ENCODE measurements around the gene ABHD17C. TPM values are rescaled to one million over a fixed set of nuclear protein-coding genes. Genes with fewer than 3 reads are reported as not detected.

Gene ABHD17C
- total RNA-seq, 1 experiment from 2014 or later = 8.1 TPM

DNA sequence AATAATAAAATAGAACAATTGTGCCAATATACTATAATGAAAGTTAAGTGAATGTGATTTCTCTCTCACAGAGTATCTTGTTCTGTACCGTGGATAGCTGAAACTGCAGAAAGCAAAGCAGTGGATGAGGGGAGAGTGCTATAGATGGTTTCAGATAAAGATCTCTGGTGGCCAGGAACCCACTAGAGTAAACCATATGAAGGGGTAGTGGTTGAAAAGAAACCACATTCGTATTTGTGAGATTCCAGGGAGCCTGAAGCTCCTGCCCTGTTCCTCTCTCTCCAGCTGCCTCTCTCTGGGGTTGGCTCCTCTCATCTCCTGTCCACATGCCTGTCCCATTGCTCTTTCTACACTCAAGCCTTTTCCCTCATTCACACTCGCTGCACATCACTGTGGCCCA, 8.9 kb downstream of the ABHD17C start:
- H3K4me3 ChIP-seq = no peak overlapping the region
- no peaks in the 10 kb centered on the region for H3K9me3 ChIP-seq
- no peaks in the 10 kb centered on the region for H3K27me3 ChIP-seq
- no peak for DNase-seq
- peaks cover 13% of the 10 kb centered on the region for H3K36me3 ChIP-seq

DNA sequence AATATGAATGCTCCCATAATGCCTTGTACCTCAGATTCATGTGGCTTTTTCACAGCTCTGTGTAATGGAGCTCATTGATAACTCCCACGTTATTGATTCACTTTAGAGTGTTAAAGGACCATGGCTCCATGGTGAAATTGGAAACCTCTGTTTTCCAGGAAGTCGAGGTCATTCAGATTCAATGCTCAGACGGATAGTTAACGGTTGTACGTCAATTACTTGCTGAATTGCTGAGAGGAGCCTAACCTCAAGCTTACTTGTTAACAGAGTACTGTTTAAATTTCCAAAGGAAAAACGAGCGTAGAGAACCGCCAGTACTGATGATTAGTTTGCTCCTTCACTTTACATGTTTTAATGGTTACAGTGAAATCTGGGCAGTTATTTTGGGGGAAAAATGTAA, 11.1 kb downstream of the ABHD17C start:
- H3K36me3 ChIP-seq = peaks cover 7% of the 10 kb centered on the region
- no peaks in the 10 kb centered on the region for H3K9me3 ChIP-seq
- no peaks in the 10 kb centered on the region for H3K27me3 ChIP-seq
- H3K4me3 ChIP-seq = no peak overlapping the region
- DNase-seq = no peak

DNA sequence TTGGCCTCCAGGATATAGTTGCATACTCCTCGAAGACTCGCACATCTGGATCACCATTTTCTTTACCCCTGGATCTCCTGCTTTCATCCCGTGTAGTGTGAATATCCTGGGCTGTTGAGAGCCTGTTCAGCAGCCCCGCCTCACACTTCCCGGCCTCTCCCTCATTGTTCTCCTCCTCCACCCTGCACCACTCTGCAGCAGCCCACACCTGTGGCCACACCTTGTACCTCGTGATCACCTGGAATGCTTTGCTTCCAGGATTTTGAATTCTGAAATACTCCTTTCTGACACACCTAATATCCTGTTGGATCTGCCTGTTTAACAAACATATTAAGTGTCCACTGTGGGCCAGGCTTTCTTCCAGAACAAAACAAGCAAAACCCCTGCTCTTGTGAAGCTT, 14.4 kb downstream of the ABHD17C start:
- Histone ChIP-seq H3K36me3 (peaks cover 4% of the 10 kb centered on the region), H3K27me3 (no peaks in the 10 kb centered on the region), H3K9me3 (no peaks in the 10 kb centered on the region), H3K4me3 (no peak overlapping the region)
- no peak for DNase-seq

DNA sequence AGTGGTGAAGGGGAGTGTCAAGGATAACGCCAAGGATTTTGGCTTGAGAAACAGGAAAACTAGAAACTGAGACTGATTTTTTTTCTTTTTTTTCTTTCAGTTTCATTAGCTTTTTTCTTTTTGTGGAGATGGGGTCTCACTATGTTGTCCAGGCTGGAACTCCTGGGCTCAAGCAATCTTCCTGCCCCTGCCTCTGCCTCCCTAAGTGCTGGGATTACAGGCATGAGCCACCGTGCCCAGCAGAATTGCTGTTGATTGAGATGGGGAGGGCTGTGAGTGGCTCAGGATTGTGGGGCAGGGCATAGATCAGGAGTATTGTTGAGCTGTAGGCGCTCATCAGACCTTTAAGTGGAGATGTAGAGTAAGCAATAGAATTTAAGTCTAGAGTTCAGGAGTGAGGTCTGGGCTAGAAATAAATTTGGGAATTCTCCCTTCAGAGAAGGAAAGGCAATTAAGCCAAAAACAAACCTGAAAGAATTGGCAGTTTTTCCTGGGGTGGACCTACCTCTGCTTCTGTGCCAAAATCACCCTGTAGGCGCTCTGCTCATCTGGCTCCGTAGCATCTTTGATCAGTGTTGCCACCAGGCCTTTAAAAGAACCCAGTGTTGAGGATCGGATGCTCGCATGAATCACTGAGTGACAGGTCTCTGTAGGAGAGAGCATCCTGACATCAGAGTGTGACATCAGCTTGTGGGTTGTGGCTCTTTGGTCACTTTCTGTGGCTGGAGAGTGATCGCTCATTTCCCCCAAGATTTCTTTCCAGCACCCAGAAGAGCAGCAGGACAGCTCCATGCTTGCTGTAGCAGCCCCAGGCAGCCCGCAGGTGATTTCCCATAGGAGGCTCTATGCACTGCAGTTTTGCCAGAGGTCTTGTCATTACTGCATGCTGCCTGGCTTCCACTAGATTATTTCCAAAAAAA, 15.8 kb downstream of the ABHD17C start:
- Histone ChIP-seq H3K4me3 (no peak overlapping the region), H3K27me3 (no peaks in the 10 kb centered on the region), H3K36me3 (no peaks in the 10 kb centered on the region; the same call in 1 of the 2 replicates), H3K9me3 (no peaks in the 10 kb centered on the region)
- no peak for DNase-seq

DNA sequence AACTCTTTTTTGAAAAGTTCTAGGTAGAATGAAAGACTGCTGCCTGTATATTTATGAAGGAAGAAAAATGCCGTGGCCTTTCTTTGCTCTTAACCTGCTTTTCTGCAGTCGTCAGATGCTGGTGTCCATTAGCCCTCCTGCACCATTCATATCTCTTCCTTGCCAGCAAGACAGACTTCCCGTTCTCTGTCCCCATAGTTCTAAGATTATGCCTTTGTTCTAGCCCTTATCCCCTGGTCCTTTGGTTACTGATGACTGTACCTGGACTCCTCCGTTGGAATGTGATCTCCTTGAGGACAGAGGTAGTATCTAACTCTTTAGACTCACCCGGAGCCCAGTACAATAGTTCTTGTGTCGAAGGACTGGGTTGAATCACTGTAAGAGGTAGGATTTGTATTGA, 16.8 kb downstream of the ABHD17C start:
- Histone ChIP-seq H3K36me3 (no peaks in the 10 kb centered on the region; the same call in 1 of the 2 replicates), H3K4me3 (no peak overlapping the region), H3K27me3 (no peaks in the 10 kb centered on the region), H3K9me3 (no peaks in the 10 kb centered on the region)
- DNase-seq = no peak

DNA sequence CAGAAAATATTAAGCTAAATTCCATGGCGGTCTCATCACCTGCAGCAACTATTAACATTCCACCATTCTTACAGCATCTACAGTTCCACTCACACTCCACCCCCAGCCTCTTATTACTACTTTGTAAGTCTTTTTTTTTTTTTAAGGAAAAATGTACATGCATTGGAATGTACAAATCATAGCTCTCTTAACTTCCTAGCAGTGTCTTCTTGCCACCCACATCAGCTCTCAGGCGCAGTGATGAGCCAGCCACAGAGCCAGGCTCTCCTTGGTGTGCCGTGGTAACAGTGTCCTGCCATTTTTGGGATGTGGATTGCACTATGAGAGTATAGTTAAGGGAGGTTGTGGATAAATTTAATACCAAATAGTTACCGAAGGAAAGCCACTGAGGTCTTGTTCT, 17.8 kb downstream of the ABHD17C start:
- DNase-seq = no peak
- Histone ChIP-seq H3K9me3 (no peaks in the 10 kb centered on the region), H3K36me3 (no peaks in the 10 kb centered on the region; the same call in 1 of the 2 replicates), H3K27me3 (no peaks in the 10 kb centered on the region), H3K4me3 (no peak overlapping the region)

DNA sequence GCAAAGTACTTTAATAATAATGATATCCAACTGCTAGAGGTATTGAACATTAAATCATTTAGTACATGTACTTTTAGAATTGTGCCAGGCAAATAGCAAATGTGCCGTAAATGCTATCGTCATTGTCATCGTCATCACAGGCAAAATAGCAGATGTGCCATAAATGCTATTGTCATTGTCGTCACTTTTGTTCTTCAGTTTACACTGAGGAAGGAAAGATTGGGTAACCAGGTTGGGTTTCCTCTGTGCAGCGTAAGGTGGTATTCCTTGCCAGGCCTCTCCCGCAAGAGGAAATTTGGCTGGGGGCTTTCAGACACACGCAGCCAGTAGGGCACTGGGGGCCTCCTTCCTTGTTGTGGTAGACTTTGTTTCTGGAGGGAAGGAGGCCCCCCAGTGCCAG, 26.4 kb downstream of the ABHD17C start:
- Histone ChIP-seq H3K4me3 (no peak overlapping the region), H3K9me3 (peaks cover 3% of the 10 kb centered on the region; the same call in 1 of the 2 replicates), H3K36me3 (peaks cover 9% of the 10 kb centered on the region), H3K27me3 (no peaks in the 10 kb centered on the region)
- DNase-seq = no peak

DNA sequence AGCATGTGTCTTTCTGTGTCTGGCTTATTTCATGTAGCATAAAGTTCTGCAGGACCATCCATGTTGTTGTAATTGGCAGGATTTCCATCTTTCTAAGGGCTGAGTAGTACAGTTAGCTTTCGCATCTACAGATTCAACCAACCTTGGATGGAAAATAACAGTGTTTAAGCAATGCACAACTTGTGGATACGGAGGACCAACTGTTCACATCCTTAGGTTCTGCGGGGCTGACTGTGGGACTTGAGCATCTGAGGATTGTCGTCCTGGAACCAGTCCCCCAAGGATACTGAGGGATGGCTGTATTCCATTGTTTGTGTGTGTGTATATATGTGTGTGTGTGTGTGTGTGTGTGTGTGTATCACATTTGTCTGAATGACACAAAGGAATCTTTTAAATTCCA, 27.7 kb downstream of the ABHD17C start:
- Histone ChIP-seq H3K27me3 (no peaks in the 10 kb centered on the region), H3K4me3 (no peak overlapping the region), H3K36me3 (peaks cover 9% of the 10 kb centered on the region), H3K9me3 (peaks cover 3% of the 10 kb centered on the region; the same call in 1 of the 2 replicates)
- DNase-seq = no peak

DNA sequence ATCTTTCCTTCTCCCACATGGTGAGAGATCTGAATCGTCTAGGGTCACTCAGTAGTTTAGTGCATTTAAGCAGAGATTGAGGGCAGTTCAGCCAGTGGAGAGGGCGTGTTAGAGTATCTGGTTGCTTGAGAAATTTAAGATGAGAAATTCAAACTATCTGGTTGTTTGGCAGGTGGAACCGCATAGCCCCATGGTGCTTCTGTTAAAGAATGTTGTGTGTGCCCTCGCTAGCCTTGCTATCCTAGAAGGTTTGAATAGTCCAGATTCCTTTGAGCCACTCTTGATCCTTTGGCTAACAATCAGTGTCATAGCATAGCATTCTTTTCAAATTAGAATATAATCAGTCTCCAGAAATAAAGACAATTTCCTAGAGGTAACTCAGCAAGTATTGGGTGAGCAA, 32.1 kb downstream of the ABHD17C start:
- no peak for DNase-seq
- no peak overlapping the region for H3K4me3 ChIP-seq

DNA sequence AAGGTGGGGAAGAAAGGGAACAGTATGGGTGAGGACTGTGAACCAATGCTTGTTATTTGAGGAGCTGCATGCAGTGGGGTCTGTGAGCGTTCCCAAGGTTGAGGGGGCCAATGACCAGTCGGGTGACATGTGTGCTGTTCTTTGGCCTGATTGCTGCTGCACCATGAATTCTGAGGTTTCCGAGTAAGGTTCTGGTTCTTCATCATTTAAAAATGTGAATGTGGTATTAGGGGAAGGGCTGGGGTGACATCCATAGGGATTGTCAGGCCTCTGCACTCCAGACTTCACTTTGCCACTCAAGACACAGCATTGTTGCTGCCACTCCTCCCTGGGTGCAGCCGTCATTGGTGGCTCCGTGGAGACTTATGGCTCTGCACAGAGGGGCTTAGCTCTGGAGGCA, 32.5 kb downstream of the ABHD17C start:
- Histone ChIP-seq H3K36me3 (peaks cover 9% of the 10 kb centered on the region), H3K9me3 (peaks cover 3% of the 10 kb centered on the region; the same call in 1 of the 2 replicates), H3K27me3 (no peaks in the 10 kb centered on the region), H3K4me3 (no peak overlapping the region)
- no peak for DNase-seq

More for the DNA sequence above, 32.1 kb downstream of the ABHD17C start:
- no peaks in the 10 kb centered on the region for H3K27me3 ChIP-seq
- peaks cover 9% of the 10 kb centered on the region for H3K36me3 ChIP-seq
- peaks cover 3% of the 10 kb centered on the region; the same call in 1 of the 2 replicates for H3K9me3 ChIP-seq

DNA sequence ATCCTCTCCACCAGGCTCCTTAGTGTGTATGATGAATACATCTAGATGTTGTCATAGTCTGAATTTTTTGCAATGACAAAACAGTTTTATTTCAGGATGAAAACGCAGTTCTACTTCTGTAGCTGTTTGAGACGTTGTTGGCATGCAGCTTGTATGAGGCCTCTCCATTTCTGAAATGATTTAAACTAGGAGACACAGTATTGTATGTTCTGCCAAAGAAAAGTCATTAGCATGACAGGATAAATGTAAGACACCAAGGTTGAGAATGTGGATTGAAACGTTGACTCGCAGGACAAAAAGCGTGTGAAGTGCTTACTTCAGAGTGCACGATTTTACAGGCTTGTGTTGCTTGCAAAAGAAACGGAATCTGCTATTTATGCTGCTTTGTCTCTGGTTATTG, 35.3 kb downstream of the ABHD17C start:
- no peaks in the 10 kb centered on the region for H3K27me3 ChIP-seq
- DNase-seq = no peak
- H3K36me3 ChIP-seq = peaks cover 4% of the 10 kb centered on the region
- H3K9me3 ChIP-seq = peaks cover 3% of the 10 kb centered on the region; the same call in 1 of the 2 replicates
- H3K4me3 ChIP-seq = no peak overlapping the region

DNA sequence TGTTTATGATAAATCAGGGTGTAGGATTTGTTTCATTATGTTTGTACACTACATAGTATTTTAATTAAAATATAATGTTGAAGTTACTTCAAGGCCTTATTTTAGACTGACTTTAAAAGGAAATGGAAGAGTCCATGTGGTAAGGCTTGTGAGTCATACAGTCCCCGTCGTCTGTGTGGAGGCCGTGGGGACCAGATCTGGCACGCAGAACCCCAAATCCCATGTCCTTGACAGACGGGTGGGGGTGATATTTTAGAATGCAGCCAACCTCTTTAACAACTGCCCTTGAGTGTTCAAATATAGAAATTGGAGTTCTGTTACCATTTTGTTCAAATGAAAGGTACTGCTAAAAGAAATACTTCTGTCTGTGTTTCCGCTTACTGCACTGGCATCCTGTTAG, 35.8 kb downstream of the ABHD17C start:
- DNase-seq = no peak
- Histone ChIP-seq H3K27me3 (no peaks in the 10 kb centered on the region), H3K36me3 (no peaks in the 10 kb centered on the region), H3K9me3 (no peaks in the 10 kb centered on the region), H3K4me3 (no peak overlapping the region)

DNA sequence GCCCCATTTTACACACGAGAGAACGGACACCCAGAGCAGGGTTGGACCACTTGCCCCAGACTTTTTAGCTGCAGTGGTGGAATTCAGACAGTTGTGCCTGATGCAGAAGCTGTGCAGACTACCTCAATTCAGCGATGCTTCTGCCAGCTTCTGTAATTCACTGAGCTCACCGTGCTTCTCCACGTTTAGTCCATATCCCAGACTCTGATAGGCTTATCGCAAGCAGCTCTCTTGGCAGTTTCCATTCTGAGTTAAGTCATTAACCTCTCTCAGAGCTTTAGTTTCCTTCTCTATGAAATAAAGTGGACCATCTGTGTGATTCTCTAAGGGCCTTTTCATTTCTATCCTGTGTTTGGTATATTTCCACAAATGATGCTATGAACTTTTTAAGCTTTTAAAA, 37.1 kb downstream of the ABHD17C start:
- Histone ChIP-seq H3K36me3 (no peaks in the 10 kb centered on the region), H3K27me3 (no peaks in the 10 kb centered on the region), H3K9me3 (no peaks in the 10 kb centered on the region), H3K4me3 (no peak overlapping the region)
- no peak for DNase-seq

DNA sequence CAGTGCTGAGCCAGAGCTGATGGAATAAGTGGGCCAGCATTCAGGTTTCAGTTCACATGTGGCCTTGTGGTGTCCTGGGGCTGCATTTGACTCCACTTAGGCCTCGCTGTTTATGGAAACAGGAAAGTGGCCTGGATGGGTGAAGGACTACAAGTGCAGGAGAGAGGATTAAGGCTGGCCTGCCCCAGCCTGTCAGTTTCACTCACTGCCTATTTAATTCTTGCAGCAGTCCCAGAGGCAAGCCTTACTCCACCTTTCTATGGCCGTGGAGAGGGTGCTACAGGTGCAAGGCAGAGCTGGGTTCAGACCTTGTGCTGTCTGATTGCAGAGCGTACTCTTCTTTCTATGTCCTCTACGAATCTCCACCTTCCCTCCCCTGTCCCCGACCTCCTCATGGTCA, 37.7 kb downstream of the ABHD17C start:
- Histone ChIP-seq H3K4me3 (no peak overlapping the region), H3K36me3 (no peaks in the 10 kb centered on the region), H3K27me3 (no peaks in the 10 kb centered on the region), H3K9me3 (no peaks in the 10 kb centered on the region)
- DNase-seq = no peak

DNA sequence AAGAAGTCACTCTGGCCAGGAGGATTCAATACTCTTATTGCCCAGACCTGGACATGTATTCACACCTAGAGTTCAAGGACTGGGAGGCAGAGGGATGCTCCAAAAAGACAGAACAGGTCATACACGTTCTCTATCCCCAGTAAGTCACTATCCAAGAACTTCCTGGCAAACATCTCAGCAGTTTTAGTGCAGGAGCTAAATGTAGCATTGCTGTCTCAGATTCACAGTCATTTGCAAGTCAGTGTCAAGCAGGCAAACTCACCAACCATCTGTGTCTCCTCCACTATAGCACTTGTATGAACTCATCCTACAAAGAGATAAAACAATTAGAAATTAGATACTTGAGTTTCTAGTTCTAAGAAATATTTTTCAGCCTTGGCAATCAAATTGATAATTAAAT, 38.4 kb downstream of the ABHD17C start:
- Histone ChIP-seq H3K4me3 (no peak overlapping the region), H3K27me3 (no peaks in the 10 kb centered on the region), H3K9me3 (no peaks in the 10 kb centered on the region), H3K36me3 (no peaks in the 10 kb centered on the region; the same call in 1 of the 2 replicates)
- no peak for DNase-seq

DNA sequence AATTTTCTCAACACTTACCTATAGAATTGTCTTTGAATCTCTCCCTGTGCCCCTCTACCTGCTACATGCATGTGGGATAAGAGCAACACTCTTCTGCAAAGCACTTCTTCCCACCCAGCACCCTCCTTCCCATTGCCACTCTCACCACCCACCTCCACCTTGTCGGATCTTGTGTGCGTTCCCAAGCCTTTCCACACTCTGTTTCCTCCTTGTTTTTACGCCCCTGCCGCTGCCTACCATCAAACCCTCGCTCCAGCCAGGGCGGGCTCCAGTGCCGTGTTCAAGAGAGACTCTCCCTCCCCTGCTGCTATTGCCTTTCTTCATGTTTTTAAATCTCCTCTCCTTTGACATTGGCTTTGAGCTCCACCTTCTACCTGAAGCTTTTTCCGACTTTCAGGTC, 40.2 kb downstream of the ABHD17C start:
- H3K36me3 ChIP-seq = no peaks in the 10 kb centered on the region; the same call in 1 of the 2 replicates
- H3K9me3 ChIP-seq = no peaks in the 10 kb centered on the region
- H3K4me3 ChIP-seq = no peak overlapping the region
- DNase-seq = no peak
- no peaks in the 10 kb centered on the region for H3K27me3 ChIP-seq

DNA sequence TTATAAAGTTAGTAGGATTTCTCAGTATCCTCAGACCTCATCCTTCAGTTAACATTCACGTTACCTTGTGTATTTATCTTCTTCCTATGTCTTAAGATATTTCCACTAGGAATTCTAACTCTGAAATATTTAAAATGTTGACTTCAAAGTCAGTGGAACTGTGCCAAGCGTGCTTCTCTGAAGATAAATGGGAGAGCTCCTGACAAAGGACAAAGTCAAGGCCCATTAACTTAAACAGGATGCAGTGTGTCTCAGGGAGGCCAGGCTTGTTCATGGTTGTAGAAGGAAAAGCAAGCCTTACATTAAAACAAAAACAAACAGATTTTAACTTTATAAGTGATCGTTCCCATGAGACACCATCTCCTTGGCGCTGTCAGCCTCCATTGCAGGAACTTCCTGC, 41.5 kb downstream of the ABHD17C start:
- H3K9me3 ChIP-seq = no peaks in the 10 kb centered on the region
- no peak overlapping the region for H3K4me3 ChIP-seq
- no peak for DNase-seq

DNA sequence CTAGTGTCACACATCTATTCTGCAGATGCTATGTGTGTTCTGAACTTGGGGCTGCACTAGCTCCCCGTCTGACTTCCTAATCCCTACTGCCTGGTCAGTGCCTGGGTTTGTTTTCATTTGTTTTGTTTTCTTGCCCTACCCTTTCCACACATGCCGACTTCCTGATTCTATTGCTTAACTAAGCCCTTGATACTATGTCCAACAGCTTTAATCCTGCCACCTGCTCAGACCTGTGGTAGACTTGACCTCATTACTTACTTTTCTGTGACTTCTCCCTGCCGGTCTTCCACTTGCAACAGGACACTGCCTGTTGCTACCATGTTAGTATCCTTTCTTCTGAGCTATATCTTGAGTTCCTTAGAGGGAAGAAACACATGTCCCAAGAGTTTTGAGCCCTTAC, 44.8 kb downstream of the ABHD17C start:
- H3K4me3 ChIP-seq = no peak overlapping the region
- no peaks in the 10 kb centered on the region for H3K27me3 ChIP-seq
- H3K9me3 ChIP-seq = no peaks in the 10 kb centered on the region
- no peaks in the 10 kb centered on the region; the same call in 1 of the 2 replicates for H3K36me3 ChIP-seq
- no peak for DNase-seq

More for the DNA sequence above, 41.5 kb downstream of the ABHD17C start:
- Histone ChIP-seq H3K27me3 (no peaks in the 10 kb centered on the region), H3K36me3 (no peaks in the 10 kb centered on the region; the same call in 1 of the 2 replicates)

Measured in MG63 (cell line).